SK-N-SH (cell line): ENCODE results near the gene TRAF2. TPM values are rescaled to one million over a fixed set of nuclear protein-coding genes. Genes with fewer than 3 reads are reported as not detected.

Experiments used
- CTCF ChIA-PET: fragments of 300-600, 350-600 bp; formaldehyde crosslinking; extraction: SDS; loops from one replicate; lab custom pipeline; 2021; lab: Yijun Ruan, JAX
- POLR2A ChIA-PET: fragments of 350-600 bp; sonication (Branson Sonifier 250); formaldehyde crosslinking; extraction: SDS; loops from one replicate; lab custom pipeline; 2020; ENCODE audit warnings: antibody characterized with exemption, inconsistent platforms; lab: Yijun Ruan, JAX
- DNase-seq: peaks from one replicate; pipeline ENCODE4 v3.0.0; 2012
- H2AFZ ChIP-seq: fragments of 200-600 bp; sonication (generic); 2 replicates; pipeline ENCODE4 v1.8.1; 2016; ENCODE audit warnings: antibody characterized with exemption, mild to moderate bottlenecking, low read depth
- H3F3A ChIP-seq: fragments of 200-600 bp; sonication (generic); replicated peaks from 2 replicates; pipeline ENCODE3; 2016; ENCODE audit warnings: antibody characterized with exemption, mild to moderate bottlenecking; ENCODE audit not compliant: insufficient read depth
- H3K27ac ChIP-seq, 2 experiments: fragments of 200-500 bp in 1 of 2; fragments of 200-600 bp in 1 of 2; sonication (Bioruptor generic) in 1 of 2; sonication (generic), shearing (Covaris generic) in 1 of 2; 2 replicates each; pipeline versions ENCODE4 v1.5.1 to v1.6.1; 2014 to 2016; ENCODE audit warnings: low read depth in 2 of 2, inconsistent platforms in 1 of 2, low read length in 1 of 2, mild to moderate bottlenecking in 1 of 2, mixed read lengths in 1 of 2
- H3K27me3 ChIP-seq: fragments of 200-600 bp; sonication (generic), shearing (Covaris generic); 2 replicates; pipeline ENCODE4 v1.6.1; 2016; ENCODE audit warnings: mixed run types; ENCODE audit not compliant: insufficient read depth
- H3K36me3 ChIP-seq, 2 experiments: fragments of 200-500 bp in 1 of 2; fragments of 200-600 bp in 1 of 2; sonication (Bioruptor generic) in 1 of 2; sonication (generic) in 1 of 2; replicated peaks in 1 of 2; 2 replicates each; pipeline versions ENCODE3 to v1.5.1; 2014 to 2016; ENCODE audit warnings: low read length in 1 of 2, mild to moderate bottlenecking in 1 of 2; ENCODE audit not compliant: insufficient read depth in 2 of 2, control insufficient read depth in 1 of 2
- H3K4me1 ChIP-seq, 2 experiments: fragments of 200-500 bp in 1 of 2; fragments of 200-600 bp in 1 of 2; sonication (Bioruptor generic) in 1 of 2; sonication (generic), shearing (Covaris generic) in 1 of 2; 2 replicates each; pipeline versions ENCODE4 v1.5.1 to v1.6.1; 2014 to 2016; ENCODE audit warnings: low read depth in 1 of 2, low read length in 1 of 2, mixed run types in 1 of 2; ENCODE audit not compliant: insufficient read depth in 2 of 2, control insufficient read depth in 1 of 2
- H3K4me2 ChIP-seq: fragments of 200-600 bp; sonication (generic), shearing (Covaris generic); 2 replicates; pipeline ENCODE4 v1.6.1; 2017; ENCODE audit warnings: mixed run types
- H3K4me3 ChIP-seq, 2 experiments: fragments of 200-500 bp in 1 of 2; fragments of 200-600 bp in 1 of 2; sonication (Bioruptor generic) in 1 of 2; sonication (generic), shearing (Covaris generic) in 1 of 2; 2 replicates each; pipeline versions ENCODE4 v1.5.1 to v1.8.1; 2014 to 2016; ENCODE audit warnings: low read depth in 2 of 2, inconsistent platforms in 1 of 2, low read length in 1 of 2, mild to moderate bottlenecking in 1 of 2, mixed read lengths in 1 of 2, moderate library complexity in 1 of 2
- H3K79me2 ChIP-seq: fragments of 200-600 bp; sonication (generic); 2 replicates; pipeline ENCODE4 v1.8.1; 2017; ENCODE audit warnings: mild to moderate bottlenecking; ENCODE audit not compliant: insufficient read depth
- H3K9ac ChIP-seq: fragments of 200-600 bp; sonication (generic); 2 replicates; pipeline ENCODE4 v1.6.1; 2017; ENCODE audit warnings: mixed run types
- H3K9me2 ChIP-seq: fragments of 200-600 bp; sonication (generic); 2 replicates; pipeline ENCODE4 v1.6.1; 2017; ENCODE audit warnings: mixed run types
- H3K9me3 ChIP-seq: fragments of 200-600 bp; sonication (generic); 2 replicates; pipeline ENCODE4 v1.6.1; 2017; ENCODE audit warnings: mixed run types, mild to moderate bottlenecking, moderate library complexity
- H4K20me1 ChIP-seq: fragments of 200-600 bp; sonication (generic); 2 replicates; pipeline ENCODE4 v1.6.1; 2017; ENCODE audit warnings: mild to moderate bottlenecking, mixed run types; ENCODE audit not compliant: insufficient read depth
- CHD2 ChIP-seq: fragments of 150-350 bp; IDR thresholded peaks from 2 replicates; pipeline ENCODE4 v1.6.1; 2018; ENCODE audit warnings: low read length; ENCODE audit not compliant: partially characterized antibody
- EP300 ChIP-seq, 2 experiments: IDR thresholded peaks; 2 replicates each; pipeline versions ENCODE4 v1.4.0 to v1.6.1; 2012; ENCODE audit warnings: borderline replicate concordance in 1 of 2, low read depth in 1 of 2, low read length in 1 of 2
- EZH2phosphoT487 ChIP-seq: fragments of 200-600 bp; sonication (generic); IDR thresholded peaks from 2 replicates; pipeline ENCODE4 v1.6.1; 2017; ENCODE audit warnings: low read depth, mixed run types, mild to moderate bottlenecking, antibody characterized with exemption, moderate library complexity, borderline replicate concordance
- FOSL2 ChIP-seq: IDR thresholded peaks from 2 replicates; pipeline ENCODE4 v1.4.0; 2012; ENCODE audit warnings: low read depth, mild to moderate bottlenecking, moderate library complexity, borderline replicate concordance
- FOXJ3 ChIP-seq: sonication (generic); formaldehyde crosslinking; IDR thresholded peaks from 2 replicates; pipeline ENCODE4 v1.5.1; 2020; ENCODE audit warnings: mild to moderate bottlenecking, missing genetic modification reagents
- GABPA ChIP-seq: IDR thresholded peaks from 2 replicates; pipeline ENCODE4 v1.4.0; 2012; ENCODE audit warnings: low read depth, mild to moderate bottlenecking
- JUND ChIP-seq: IDR thresholded peaks from 2 replicates; pipeline ENCODE4 v1.4.0; 2012
- MXI1 ChIP-seq: IDR thresholded peaks from 2 replicates; pipeline ENCODE4 v1.6.1; 2012; ENCODE audit warnings: mild to moderate bottlenecking, low read depth, low read length, improper control_type of control experiment
- NFIC ChIP-seq: IDR thresholded peaks from 2 replicates; pipeline ENCODE4 v1.4.0; 2012; ENCODE audit warnings: borderline replicate concordance
- POLR2AphosphoS5 ChIP-seq: IDR thresholded peaks from 2 replicates; pipeline ENCODE4 v1.6.1; 2012; ENCODE audit warnings: low read depth, low read length
- RCOR1 ChIP-seq: fragments of 150-350 bp; IDR thresholded peaks from 2 replicates; pipeline ENCODE4 v1.6.1; 2017; ENCODE audit warnings: antibody characterized with exemption, low read length
- RFX5 ChIP-seq: IDR thresholded peaks from 2 replicates; pipeline ENCODE4 v1.6.1; 2012; ENCODE audit warnings: mild to moderate bottlenecking, improper control_type of control experiment, low read length
- TAF1 ChIP-seq: IDR thresholded peaks from 2 replicates; pipeline ENCODE4 v1.6.1; 2012; ENCODE audit warnings: low read depth, mild to moderate bottlenecking, low read length, moderate library complexity, borderline replicate concordance
- WGBS: methylation state at CpG from one replicate; pipeline ENCODE4 v1.1.6; 2017; ENCODE audit warnings: low lambda C conversion rate; 5-methylcytosine and 5-hydroxymethylcytosine counted together
- polyA plus RNA-seq, 3 experiments: library from polyadenylated mRNA; depleted of rRNA; stranded (reverse); fragments of >200 nt; gene quantifications; 2 replicates each; pipeline ENCODE4 v1.2.3, GENCODE V29; 2012
- TF ChIP-seq, protein P1 (sequence below): fragments of 150-350 bp; IDR thresholded peaks from 2 replicates; pipeline ENCODE4 v1.6.1; 2017; ENCODE audit warnings: antibody characterized with exemption, low read length, low read depth, borderline replicate concordance
- TF ChIP-seq, protein P2 (sequence below): IDR thresholded peaks from 2 replicates; pipeline ENCODE4 v1.4.0; 2012; ENCODE audit warnings: low read depth, borderline replicate concordance
- TF ChIP-seq, protein P3 (sequence below): IDR thresholded peaks from 2 replicates; pipeline ENCODE4; 2012
- TF ChIP-seq, protein P4 (sequence below): IDR thresholded peaks from 2 replicates; pipeline ENCODE4 v1.6.1; 2012; ENCODE audit warnings: mild to moderate bottlenecking, low read depth, low read length, moderate library complexity

Gene TRAF2
- polyA plus RNA-seq, 1 of the 3 experiments (the other 2 are of a cell fraction): 15.4 TPM

DNA sequence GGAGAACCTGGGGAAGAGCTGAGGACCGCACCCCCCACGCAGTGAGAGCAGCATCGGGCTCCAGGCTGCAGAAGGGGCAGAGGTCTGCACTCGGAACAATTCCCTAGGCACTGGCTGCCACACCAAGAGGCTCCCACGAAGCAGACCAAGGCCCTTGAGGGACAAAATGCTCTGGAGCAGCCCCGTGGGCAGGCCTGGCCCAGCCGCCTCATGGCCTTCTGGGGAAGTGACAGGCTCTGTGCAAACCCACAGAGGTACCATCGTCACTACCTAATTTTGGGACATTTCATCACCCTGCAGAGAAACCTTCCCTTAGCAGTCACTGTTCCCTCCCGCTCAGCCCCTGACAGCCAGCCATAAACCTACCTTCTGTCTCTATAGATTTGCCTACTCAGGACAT lies 42.3 kb downstream of the TRAF2 start:
- H2AFZ ChIP-seq: no peak overlapping the region
- H3K4me2 ChIP-seq: no peak overlapping the region
- ChIA-PET POLR2A (no interaction called here), CTCF (interaction anchor here (1.4 to 4.2 kb wide), 2 partner anchors 9 to 16 kb away, joined by 4 to 19 read pairs; partner anchors contain the start of genes C8G and FBXW5)
- no peak overlapping the region for H3K4me3 ChIP-seq
- no peak overlapping the region for H3K27ac ChIP-seq
- no peaks in the 10 kb centered on the region for H3F3A ChIP-seq
- no peak overlapping the region for H3K9ac ChIP-seq
- DNase-seq: no peak
- H3K36me3 ChIP-seq: peaks cover 9 to 14% of the 10 kb centered on the region in 2 experiments
- H3K79me2 ChIP-seq: no peaks in the 10 kb centered on the region
- TF ChIP-seq, protein P1, sequence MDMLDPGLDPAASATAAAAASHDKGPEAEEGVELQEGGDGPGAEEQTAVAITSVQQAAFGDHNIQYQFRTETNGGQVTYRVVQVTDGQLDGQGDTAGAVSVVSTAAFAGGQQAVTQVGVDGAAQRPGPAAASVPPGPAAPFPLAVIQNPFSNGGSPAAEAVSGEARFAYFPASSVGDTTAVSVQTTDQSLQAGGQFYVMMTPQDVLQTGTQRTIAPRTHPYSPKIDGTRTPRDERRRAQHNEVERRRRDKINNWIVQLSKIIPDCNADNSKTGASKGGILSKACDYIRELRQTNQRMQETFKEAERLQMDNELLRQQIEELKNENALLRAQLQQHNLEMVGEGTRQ: no peak
- TF ChIP-seq, protein P2, sequence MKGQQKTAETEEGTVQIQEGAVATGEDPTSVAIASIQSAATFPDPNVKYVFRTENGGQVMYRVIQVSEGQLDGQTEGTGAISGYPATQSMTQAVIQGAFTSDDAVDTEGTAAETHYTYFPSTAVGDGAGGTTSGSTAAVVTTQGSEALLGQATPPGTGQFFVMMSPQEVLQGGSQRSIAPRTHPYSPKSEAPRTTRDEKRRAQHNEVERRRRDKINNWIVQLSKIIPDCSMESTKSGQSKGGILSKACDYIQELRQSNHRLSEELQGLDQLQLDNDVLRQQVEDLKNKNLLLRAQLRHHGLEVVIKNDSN: no peak
- TF ChIP-seq, protein P3, sequence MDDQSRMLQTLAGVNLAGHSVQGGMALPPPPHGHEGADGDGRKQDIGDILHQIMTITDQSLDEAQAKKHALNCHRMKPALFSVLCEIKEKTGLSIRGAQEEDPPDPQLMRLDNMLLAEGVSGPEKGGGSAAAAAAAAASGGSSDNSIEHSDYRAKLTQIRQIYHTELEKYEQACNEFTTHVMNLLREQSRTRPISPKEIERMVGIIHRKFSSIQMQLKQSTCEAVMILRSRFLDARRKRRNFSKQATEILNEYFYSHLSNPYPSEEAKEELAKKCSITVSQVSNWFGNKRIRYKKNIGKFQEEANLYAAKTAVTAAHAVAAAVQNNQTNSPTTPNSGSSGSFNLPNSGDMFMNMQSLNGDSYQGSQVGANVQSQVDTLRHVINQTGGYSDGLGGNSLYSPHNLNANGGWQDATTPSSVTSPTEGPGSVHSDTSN: no peak
- TF ChIP-seq TAF1 (no peak), FOXJ3 (CRISPR knock-in tag) (no peak), EP300 (IDR thresholded peaks at IDR 0.05; ENCODE audit: borderline replicate concordance in 1 of 2, low read depth in 1 of 2, low read length in 1 of 2) (no peak), NFIC (no peak), FOSL2 (no peak), RCOR1 (no peak), RFX5 (no peak), GABPA (no peak), EZH2phosphoT487 (no peak), MXI1 (no peak), POLR2AphosphoS5 (no peak), JUND (no peak), CHD2 (no peak)
- TF ChIP-seq, protein P4, sequence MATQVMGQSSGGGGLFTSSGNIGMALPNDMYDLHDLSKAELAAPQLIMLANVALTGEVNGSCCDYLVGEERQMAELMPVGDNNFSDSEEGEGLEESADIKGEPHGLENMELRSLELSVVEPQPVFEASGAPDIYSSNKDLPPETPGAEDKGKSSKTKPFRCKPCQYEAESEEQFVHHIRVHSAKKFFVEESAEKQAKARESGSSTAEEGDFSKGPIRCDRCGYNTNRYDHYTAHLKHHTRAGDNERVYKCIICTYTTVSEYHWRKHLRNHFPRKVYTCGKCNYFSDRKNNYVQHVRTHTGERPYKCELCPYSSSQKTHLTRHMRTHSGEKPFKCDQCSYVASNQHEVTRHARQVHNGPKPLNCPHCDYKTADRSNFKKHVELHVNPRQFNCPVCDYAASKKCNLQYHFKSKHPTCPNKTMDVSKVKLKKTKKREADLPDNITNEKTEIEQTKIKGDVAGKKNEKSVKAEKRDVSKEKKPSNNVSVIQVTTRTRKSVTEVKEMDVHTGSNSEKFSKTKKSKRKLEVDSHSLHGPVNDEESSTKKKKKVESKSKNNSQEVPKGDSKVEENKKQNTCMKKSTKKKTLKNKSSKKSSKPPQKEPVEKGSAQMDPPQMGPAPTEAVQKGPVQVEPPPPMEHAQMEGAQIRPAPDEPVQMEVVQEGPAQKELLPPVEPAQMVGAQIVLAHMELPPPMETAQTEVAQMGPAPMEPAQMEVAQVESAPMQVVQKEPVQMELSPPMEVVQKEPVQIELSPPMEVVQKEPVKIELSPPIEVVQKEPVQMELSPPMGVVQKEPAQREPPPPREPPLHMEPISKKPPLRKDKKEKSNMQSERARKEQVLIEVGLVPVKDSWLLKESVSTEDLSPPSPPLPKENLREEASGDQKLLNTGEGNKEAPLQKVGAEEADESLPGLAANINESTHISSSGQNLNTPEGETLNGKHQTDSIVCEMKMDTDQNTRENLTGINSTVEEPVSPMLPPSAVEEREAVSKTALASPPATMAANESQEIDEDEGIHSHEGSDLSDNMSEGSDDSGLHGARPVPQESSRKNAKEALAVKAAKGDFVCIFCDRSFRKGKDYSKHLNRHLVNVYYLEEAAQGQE: no peak
- TF ChIP-seq, all 33 proteins: peak for 0
- no peaks in the 10 kb centered on the region for H3K27me3 ChIP-seq
- H3K9me2 ChIP-seq: no peaks in the 10 kb centered on the region
- no peaks in the 10 kb centered on the region; a peak in 1 of 4 replicates for H3K4me1 ChIP-seq
- no peaks in the 10 kb centered on the region for H4K20me1 ChIP-seq
- 92% methylated on average over 2 of the region's 9 CpGs for WGBS
- no peaks in the 10 kb centered on the region for H3K9me3 ChIP-seq
